ENCODE data around the gene BMPER.

DNA sequence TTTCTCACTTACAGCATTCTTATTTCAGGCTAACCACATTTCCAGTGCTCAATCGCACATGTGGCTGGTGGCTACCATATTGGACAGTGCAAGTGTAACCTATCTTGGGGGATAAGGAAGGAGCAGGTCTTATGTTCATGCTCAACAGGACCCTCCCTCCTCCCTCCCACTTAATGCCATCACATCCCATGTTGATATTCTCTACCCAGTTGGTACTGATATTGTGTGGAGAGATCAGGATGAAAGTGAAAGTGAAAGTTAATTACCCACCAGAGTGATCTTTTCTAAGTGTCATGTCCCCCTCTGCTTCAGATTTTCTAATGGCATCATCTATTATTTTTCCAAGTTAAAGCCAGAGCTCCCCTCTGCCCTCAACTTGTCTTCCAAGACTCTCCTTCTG lies 91.6 kb downstream of the BMPER start:
- TF ChIP-seq, protein P1, sequence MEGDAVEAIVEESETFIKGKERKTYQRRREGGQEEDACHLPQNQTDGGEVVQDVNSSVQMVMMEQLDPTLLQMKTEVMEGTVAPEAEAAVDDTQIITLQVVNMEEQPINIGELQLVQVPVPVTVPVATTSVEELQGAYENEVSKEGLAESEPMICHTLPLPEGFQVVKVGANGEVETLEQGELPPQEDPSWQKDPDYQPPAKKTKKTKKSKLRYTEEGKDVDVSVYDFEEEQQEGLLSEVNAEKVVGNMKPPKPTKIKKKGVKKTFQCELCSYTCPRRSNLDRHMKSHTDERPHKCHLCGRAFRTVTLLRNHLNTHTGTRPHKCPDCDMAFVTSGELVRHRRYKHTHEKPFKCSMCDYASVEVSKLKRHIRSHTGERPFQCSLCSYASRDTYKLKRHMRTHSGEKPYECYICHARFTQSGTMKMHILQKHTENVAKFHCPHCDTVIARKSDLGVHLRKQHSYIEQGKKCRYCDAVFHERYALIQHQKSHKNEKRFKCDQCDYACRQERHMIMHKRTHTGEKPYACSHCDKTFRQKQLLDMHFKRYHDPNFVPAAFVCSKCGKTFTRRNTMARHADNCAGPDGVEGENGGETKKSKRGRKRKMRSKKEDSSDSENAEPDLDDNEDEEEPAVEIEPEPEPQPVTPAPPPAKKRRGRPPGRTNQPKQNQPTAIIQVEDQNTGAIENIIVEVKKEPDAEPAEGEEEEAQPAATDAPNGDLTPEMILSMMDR (tag by site-specific recombination; IDR thresholded peaks at IDR 0.05) = no peak
- TF ChIP-seq ZNF571 (tag by site-specific recombination; IDR thresholded peaks at IDR 0.05) (no peak), ZNF707 (tag by site-specific recombination; IDR thresholded peaks at IDR 0.05) (no peak), RBAK (tag by site-specific recombination; IDR thresholded peaks at IDR 0.05) (no peak), ZNF623 (tag by site-specific recombination; IDR thresholded peaks at IDR 0.05) (no peak)
